HG03060 (cell line): ENCODE data around the gene BCAR3.

Source experiments
- ATAC-seq: cut with Tn5 transposase; IDR thresholded peaks from one replicate; pipeline ENCODE4 v1.9.1; 2021; ENCODE audit warnings: low read depth, moderate number of reproducible peaks; ENCODE audit not compliant: unreplicated experiment

Gene BCAR3

GRCh38 chr1:93648656-93649055, 33.0 kb downstream of the BCAR3 start:
- no peak for ATAC-seq

- no peak for ATAC-seq
Measured at GRCh38 chr1:93641527-93641926, 40.1 kb downstream of the BCAR3 start.

- ATAC-seq = no peak
Measured at GRCh38 chr1:93640656-93641440, 40.8 kb downstream of the BCAR3 start.

GRCh38 chr1:93638981-93639380, 42.7 kb downstream of the BCAR3 start:
- no peak for ATAC-seq

- no peak for ATAC-seq
Measured at GRCh38 chr1:93638307-93638847, 43.3 kb downstream of the BCAR3 start.

GRCh38 chr1:93636712-93637111, 44.9 kb downstream of the BCAR3 start:
- ATAC-seq = no peak

GRCh38 chr1:93635614-93636543, 45.8 kb downstream of the BCAR3 start:
- ATAC-seq = no peak

GRCh38 chr1:93633313-93633712, 48.3 kb downstream of the BCAR3 start:
- no peak for ATAC-seq

GRCh38 chr1:93631626-93632365, 49.8 kb downstream of the BCAR3 start:
- no peak for ATAC-seq

- no peak for ATAC-seq
Measured at GRCh38 chr1:93630168-93630567, 51.5 kb downstream of the BCAR3 start.

GRCh38 chr1:93629101-93630059, 52.3 kb downstream of the BCAR3 start:
- no peak for ATAC-seq

- no peak for ATAC-seq
Measured at GRCh38 chr1:93628681-93629080, 53.0 kb downstream of the BCAR3 start.

GRCh38 chr1:93625582-93626327, 55.9 kb downstream of the BCAR3 start:
- no peak for ATAC-seq

GRCh38 chr1:93623875-93624274, 57.8 kb downstream of the BCAR3 start:
- no peak for ATAC-seq

GRCh38 chr1:93623436-93623835, 58.2 kb downstream of the BCAR3 start:
- no peak for ATAC-seq

- ATAC-seq = no peak
Measured at GRCh38 chr1:93621246-93621645, 60.4 kb downstream of the BCAR3 start.

GRCh38 chr1:93620841-93621210, 60.8 kb downstream of the BCAR3 start:
- ATAC-seq = no peak

- no peak for ATAC-seq
Measured at GRCh38 chr1:93620172-93620840, 61.3 kb downstream of the BCAR3 start.
